SH-SY5Y (cell line): ENCODE results near the gene CCDC194.

Experiments used
- GATA2 ChIP-seq: IDR thresholded peaks from 2 replicates; pipeline ENCODE4 v1.6.1; 2011; ENCODE audit warnings: mild to moderate bottlenecking, low read depth, low read length
- GATA3 ChIP-seq: IDR thresholded peaks from 2 replicates; pipeline ENCODE4 v1.6.1; 2011; ENCODE audit warnings: low read depth, mild to moderate bottlenecking, low read length, moderate library complexity

The CCDC194 gene

DNA sequence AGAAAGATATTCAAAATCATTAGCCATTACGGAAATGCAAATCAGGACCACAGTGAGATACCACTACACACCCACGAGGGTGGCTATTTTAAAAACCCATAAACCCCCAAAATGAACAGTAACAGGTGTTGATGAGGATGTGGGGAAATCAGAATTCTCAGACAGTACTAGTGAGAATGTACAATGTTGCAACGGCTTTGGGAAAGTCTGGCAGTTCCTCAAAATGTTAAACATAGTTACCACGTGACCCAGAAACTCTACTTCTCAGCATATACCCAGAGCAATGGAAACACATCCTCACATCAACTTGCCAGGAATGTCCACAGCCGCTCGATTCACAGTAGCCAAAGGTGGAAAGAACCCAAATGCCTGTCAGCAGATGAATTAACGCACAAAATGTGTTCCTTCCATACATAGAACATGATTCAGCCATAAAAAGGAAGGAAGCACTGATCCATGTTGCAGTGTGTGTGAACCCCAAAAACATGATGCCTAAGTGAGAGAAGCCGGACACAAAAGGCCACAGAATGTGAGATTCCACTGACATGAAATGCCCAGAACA, 23.9 kb downstream of the CCDC194 start:
- TF ChIP-seq GATA3 (no peak), GATA2 (no peak)

DNA sequence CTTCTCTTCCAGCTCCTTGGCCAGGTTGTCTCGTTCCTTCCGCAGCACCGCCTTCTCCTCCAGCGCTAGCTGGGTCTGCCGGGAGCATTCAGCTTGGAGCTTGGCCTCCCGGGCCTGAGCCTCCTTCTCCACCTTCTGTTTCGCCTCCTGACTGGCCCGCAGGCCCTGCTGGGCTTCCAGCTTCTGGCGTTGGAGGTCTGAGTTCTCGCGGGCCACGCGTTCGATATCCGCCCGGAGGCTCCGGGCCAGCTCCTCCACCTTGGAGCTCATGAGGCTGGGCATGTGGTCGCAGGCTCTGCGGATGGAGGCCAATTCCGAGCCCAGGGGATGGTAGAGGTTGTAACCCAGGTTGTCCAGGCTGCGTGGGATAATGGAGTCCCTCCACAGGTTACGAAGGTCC, 28.6 kb downstream of the CCDC194 start:
- no peak for TF ChIP-seq GATA2
- TF ChIP-seq GATA3, result no peak

DNA sequence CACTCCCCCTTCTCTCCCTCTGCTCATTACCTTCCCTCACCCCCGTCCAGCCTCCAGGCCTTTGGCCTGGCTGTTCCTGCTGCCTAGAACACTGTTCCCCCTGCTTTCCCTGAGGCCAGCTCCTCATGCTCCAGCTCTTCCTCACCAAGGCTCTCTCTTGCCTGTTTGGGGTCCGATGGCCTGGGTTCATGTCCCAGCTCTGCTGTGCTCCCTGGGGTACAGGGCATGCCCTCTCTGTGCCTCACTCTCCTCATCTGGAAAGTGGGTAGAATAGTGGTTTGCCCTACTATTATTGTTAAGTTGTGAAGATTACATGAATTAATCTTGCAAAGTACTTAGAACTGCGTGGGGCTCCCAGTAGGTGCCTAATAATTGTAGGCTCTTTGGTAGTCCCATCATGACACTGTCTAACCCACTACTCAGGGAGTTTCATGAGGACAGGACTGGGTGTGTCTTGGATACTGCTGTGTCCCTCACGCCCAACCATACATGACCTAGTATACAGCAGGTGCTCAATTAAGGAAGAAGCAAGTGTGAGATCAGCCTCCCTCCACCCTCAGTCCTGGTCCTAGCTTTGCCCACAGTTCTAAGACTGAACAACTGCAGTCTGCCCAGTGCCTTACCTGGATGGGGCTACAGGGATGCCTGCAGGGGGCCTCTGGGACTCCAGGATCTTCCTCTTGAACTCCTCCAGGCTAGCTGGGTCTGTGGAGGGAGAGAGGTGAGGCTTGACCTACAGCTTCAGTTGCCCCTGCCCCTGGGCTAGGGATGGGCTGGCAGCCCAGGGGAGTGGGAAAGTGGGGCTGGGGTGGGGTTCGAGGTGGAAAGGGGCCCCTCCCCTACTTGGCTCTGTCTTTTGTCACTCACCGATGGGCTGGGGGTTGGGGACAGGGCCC, 33.8 kb downstream of the CCDC194 start:
- TF ChIP-seq GATA2, result no peak
- no peak for TF ChIP-seq GATA3

DNA sequence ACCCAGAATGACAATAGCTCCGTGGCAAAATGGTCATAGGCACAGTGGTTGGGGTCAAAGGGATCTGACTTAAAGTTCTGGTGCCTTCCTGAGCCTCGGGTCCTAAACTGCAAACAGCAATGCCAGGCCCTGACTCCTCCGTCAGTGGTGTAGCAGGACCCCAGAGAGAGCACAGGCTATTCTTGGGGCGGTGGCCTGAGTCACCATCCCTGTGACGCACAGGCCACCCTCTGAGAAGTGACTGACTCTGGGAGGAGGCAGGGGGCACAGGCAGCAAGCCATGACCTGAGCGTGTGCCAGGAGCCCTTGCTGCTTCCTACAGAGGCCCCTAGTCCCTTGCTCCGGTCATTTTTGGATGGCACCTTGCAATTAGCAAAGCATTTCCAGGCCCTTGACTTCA, 35.6 kb downstream of the CCDC194 start:
- TF ChIP-seq GATA2, result no peak
- TF ChIP-seq GATA3, result no peak

DNA sequence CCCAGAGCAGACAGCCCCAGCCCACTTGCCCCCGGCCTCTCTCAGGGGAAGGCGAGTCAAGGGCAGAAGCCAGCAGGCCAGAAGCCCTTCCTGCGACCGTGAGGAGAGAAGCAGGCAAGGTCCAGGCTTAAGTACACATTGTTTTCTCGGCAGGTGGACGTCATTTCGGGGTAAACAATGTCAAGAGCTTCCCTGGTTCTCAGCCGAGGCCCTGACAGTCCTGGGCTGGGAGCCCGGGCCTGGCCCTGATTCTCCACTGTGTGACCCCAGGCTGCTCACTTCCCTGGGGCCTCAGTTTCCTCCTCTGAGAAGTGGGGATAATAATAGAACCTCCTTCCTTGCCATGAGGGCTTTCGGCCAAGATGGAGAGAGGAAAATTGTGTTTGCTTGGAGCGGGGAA, 36.3 kb downstream of the CCDC194 start:
- TF ChIP-seq GATA3 (no peak), GATA2 (no peak)

DNA sequence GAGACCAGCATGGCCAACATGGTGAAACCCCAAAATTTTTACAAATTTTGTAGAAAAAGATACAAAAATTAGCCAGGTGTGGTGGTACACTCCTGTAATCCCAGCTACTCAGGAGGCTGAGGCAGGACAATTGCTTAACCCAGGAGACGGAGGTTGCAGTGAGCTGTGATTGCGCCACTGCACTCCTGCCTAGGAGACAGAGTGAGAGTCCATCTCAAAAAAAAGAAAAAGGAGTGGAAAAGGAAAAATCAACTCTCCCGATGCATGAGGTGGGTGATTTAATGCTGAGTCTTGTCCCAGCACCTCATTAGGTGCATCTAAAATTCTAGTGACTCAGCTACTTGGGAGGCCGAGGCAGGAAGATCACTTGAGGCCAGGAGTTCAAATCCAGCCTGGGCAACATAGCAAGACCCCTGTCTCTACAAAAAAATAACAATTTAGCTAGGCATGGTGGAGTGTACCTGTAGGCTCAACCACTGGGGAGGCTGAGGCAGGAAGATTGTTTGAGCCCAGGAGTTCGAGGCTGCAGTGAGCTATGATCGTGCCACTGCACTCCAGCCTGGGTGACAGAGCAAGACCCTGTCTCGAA, 36.8 kb downstream of the CCDC194 start:
- no peak for TF ChIP-seq GATA2
- no peak for TF ChIP-seq GATA3

DNA sequence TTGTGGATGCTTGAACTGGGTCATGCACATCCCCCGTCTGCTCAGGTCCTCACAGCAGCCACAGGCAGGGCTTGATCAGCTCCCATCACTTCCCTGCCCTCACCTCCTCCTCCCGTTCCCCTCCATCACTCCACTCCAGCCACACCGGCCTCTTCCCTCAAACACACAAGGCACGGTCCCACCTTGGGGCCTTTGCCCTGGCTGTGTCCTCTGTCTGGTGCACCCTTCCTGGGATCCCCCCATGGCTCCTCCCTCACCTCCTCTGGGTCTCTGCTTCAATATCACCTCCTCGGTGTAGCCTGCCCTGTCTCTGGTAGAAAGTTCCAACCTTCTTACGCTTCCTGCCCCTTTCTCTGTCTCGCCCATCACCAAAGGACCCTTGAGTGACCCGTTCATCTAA, 40.6 kb downstream of the CCDC194 start:
- TF ChIP-seq GATA2 (no peak), GATA3 (no peak)

DNA sequence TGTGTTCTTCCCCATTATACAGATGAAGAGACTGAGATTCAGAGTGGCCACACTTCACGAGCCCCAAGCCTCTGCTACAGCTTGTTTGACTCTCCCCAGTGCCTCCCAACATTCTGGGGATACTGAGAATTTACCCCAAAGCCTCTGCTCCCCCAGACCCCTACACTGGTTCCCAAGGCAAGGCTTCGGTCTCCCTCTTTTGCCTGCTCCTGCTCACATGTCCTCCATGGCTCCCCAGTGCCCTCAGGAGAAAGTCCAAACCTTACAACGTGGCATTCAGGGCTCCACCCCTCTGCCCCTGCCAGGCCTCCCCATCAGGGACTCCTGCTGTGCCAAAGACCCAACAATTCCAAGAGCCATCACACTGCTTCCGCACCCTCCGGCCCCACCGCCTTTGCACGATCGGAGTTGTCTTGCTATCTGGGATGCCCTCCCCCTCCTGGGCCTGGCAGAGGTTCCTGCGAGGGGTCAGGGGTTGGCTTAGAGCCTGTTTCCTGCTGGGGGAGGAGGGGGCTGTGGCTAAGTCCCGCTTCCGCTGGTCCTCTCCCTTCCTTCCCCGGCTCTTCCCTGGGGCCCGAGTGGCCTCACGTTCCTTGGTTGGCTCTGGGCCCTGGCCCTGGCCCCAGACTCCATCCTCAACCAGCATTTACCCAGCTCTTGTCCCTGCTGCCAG, 41.3 kb downstream of the CCDC194 start:
- TF ChIP-seq GATA3 (no peak), GATA2 (no peak)

DNA sequence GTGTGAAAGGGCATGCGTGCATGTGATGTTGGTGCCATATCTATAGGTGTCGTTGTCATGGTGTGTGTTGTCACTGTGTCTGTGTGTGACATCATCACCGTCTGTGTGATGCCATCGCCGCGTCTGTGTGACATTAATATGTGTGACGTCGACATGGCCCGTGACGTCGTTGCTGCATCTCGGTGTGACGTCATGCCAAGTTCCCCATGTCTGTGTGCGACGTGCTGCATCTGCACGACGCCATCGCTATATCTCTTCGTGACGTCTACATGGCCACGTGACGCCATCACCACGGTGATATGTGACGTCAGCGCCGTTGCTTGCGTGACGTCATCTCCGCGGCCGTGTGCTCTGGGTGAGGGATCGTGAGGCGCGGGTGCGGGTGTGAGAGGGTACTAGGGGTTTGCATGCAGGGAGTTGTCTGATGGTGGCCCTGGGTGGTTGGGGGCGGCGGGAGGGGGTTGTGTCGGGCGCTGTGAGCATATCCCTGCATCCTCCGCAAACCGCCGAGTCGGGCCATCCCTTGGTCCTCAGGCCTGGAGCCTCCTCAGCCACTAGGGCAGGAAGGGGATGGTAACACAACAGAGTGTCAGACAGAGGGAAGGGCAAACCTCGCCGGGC, 42.1 kb downstream of the CCDC194 start:
- TF ChIP-seq GATA2 (no peak), GATA3 (no peak)

DNA sequence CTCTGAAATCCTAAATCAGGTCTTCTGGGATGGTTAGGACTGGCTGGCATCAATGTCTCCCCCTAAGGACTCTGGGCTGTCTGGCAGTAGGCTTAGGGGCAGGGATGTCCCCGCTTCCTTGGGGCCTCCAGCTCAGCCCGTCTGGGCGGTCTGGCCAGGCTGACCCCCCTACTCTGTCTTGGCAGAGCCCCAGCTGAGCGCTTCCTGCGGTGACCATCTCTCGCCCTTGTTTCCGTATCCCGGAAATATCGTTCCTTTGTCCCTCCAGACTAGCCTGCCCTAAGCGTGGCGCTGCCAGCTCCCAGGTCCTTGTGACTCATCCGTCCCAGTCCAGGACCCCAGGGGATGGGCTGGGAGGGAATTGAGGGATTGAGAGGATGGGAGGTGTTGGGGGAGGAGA, 45.3 kb downstream of the CCDC194 start:
- TF ChIP-seq GATA2 (no peak), GATA3 (no peak)

DNA sequence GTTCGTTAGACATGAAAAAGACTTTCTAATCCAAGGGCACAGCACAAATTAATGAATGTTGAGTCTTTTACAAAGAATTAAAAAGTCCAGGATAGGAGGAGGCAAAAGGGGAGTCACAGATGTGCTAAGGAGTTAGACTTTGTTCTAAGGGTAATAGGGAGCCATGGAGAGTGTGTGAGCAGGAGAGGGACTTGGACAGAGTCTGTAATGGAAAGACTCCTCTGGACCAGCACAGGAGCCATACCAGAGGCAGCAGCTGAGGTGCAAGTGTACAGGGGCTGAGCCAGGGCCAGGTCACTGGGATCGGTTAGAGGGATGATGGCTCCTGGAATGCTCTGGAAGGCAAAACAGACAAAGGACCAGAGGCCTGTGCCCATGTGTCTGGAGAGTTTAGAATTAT, 46.1 kb downstream of the CCDC194 start:
- TF ChIP-seq GATA2 (no peak), GATA3 (no peak)

DNA sequence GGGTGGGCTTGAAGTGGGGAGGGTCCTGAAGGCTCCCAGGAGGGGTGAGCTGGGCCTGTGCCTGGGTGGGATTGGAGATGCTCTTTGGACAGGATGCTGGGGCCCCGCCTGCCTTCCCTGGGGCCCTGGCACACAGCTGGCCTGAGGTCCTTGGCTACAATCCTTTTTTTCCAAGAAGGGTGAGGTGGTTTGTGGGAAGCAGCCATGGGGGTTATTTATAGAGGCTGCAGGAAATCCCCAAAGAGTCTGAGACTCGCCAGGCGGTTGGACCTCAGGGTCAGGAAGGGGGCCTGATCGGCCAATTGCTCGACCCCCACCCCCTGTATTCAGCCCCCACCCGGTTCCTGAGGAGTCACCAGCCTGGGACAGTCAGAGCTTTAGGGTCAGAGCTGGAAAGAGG, 46.6 kb downstream of the CCDC194 start:
- TF ChIP-seq GATA3 (no peak), GATA2 (no peak)

DNA sequence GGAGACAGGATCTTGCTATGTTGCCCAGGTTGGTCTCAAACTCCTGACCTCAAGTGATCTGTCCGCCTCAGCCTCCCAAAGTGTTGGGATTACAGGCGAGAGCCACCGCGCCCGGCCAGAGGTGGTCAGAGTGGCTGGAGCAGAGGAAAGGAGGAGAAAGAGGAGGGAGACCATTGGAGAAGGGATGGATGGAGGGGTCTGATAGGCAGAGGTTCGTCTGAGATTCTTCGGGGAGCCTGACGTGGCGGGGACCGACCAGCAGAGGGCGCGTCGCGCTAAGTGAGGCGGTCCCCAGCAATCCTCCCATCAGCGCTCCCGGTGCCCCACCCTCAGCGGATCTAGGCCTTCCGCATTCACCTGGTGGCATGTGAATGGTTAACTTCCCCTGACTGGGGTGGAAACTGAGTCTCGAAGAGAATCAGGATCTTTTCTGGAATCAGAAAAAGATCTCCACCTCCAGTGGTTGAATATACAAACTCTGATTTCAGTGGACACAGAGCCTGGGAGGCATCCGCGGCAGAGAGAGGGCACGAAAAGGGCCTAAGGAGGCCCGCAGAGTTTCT, 47.8 kb downstream of the CCDC194 start:
- TF ChIP-seq GATA2, result no peak
- TF ChIP-seq GATA3, result no peak

DNA sequence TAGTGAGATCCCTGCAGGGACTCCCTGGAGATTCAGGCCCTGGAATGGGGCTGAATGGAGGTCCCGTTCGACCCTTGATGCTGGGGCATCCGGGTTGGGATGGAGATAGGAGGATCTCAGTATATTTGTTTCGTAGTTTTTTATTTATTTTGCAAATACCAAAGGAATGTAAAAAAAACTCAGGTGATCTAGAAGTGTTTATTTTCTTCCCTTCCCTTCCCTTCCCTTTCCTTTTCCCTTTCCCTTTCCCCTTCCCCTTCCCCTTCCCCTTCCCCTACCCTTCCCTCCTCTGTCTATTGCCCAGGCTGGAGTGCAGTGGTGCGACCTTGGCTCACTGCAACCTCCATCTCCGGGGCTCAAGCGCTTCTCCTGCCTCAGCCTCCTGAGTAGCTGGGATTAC, 52.2 kb downstream of the CCDC194 start:
- TF ChIP-seq GATA2 (no peak), GATA3 (no peak)
